ENCODE data around the gene SREBF2. TPM values are rescaled to one million over a fixed set of nuclear protein-coding genes. Genes with fewer than 3 reads are reported as not detected.

Gene SREBF2
- total and polyA plus RNA-seq, 2 of the 13 experiments (the other 11 are each of a cell fraction or from before 2014, with no cell fraction given), result 53.8 to 72.6 TPM

GRCh38 chr22:41917375-41917902, 84.5 kb downstream of the SREBF2 start (continued):
- TF ChIP-seq ZNF18 (CRISPR knock-in tag; IDR thresholded peaks at IDR 0.05; ENCODE audit: insufficient replicate concordance) (no peak), ZNF709 (CRISPR knock-in tag; IDR thresholded peaks at IDR 0.05) (no peak), MXI1 (IDR thresholded peaks at IDR 0.05; ENCODE audit: borderline replicate concordance, low read depth, low read length) (no peak), ZFY (CRISPR knock-in tag; IDR thresholded peaks at IDR 0.05) (no peak), ZGPAT (CRISPR knock-in tag; IDR thresholded peaks at IDR 0.05) (no peak), NFYB (CRISPR knock-in tag; IDR thresholded peaks at IDR 0.05) (no peak)

- in situ Hi-C loops (cut with HindIII; ENCODE audit: extremely low pct_ligation_motif_present, low pct_unique_long_range_greater_than_20kb) (no loop called here), intact Hi-C loops (cut with micrococcal nuclease; ENCODE audit: unreplicated experiment) (no loop called here)
- TF ChIP-seq BCL6 (CRISPR knock-in tag; IDR thresholded peaks at IDR 0.05) (peak; percentile 33; the same call in 1 of the 2 replicates), ZNF281 (CRISPR knock-in tag; IDR thresholded peaks at IDR 0.05; ENCODE audit: borderline replicate concordance) (no peak), MNT (IDR thresholded peaks at IDR 0.05) (peak; percentile 61)
- H3K4me1 ChIP-seq (ENCODE audit: insufficient read depth, low read length), result peaks cover 37% of the 10 kb centered on the region
- no TSS peak for BruUV-seq (replicated peaks)
- H3K27ac ChIP-seq (ENCODE audit: extremely low read length, insufficient read depth, low read length), result no peak overlapping the region
- WGBS (ENCODE audit: low lambda C conversion rate), result 42% methylated on average over 11 of the region's 23 CpGs
- DNase-seq (ENCODE audit: low spot score) (no peak), FAIRE-seq (no peak), ATAC-seq (peak; percentile 4)
- H4K20me1 ChIP-seq (ENCODE audit: insufficient read depth, low read length), result peaks cover 8% of the 10 kb centered on the region; the same call in 1 of the 2 replicates
- CTCF ChIA-PET (ENCODE audit: low intra/inter-chr PET ratio, low total read pairs), result no interaction called here
- H3K4me2 ChIP-seq (ENCODE audit: low read depth, low read length), result peak overlapping the region; percentile 32; the same call in 1 of the 2 replicates
- H2AFZ ChIP-seq (ENCODE audit: low read length), result no peak overlapping the region
- H3K4me3 ChIP-seq (replicated peaks in 1 of 3; ENCODE audit: insufficient read depth in 1 of 3, low read depth in 2 of 3, low read length in 3 of 3), result no peak overlapping the region
- no peak overlapping the region for H3K9ac ChIP-seq (ENCODE audit: insufficient read depth, low read depth, low read length)
- peaks cover 12 to 63% of the 10 kb centered on the region in 2 experiments for H3K27me3 ChIP-seq (ENCODE audit: control insufficient read depth in 1 of 2, insufficient read depth in 2 of 2, low read length in 2 of 2)
- H3K9me3 ChIP-seq (ENCODE audit: low read length), result no peaks in the 10 kb centered on the region
- POLR2A ChIA-PET, result no interaction called here
- no peaks in the 10 kb centered on the region for H3K79me2 ChIP-seq (ENCODE audit: insufficient read depth, low read length)
- no peaks in the 10 kb centered on the region for H3K36me3 ChIP-seq (replicated peaks in 1 of 2; ENCODE audit: control insufficient read depth in 1 of 2, insufficient read depth in 2 of 2, low read length in 2 of 2)
Measured at GRCh38 chr22:41917903-41918791, 85.2 kb downstream of the SREBF2 start.

Measured in HepG2 (cell line).